K562 treated with DMSO at 1 percent for 12 hours (cell line): Measurements from ENCODE around the gene U2AF1. TPM values are rescaled to one million over a fixed set of nuclear protein-coding genes. Genes with fewer than 3 reads are reported as not detected.

Source experiments
- total RNA-seq: library from RNA; unstranded; fragments of 300-600 nt; gene quantifications from 2 replicates; pipeline ENCODE4 v1.2.3, GENCODE V29; 2022; ENCODE audit not compliant: insufficient read depth

U2AF1 gene
- 73.8 and 93.8 TPM in 2 replicates for total RNA-seq

GRCh38 chr21:43106965-43107793 is at the start of gene U2AF1:
TSS of gene U2AF1 (minus strand) at chr21:43107570. CDS start at chr21:43107494, 76 bp downstream.

GRCh38 chr21:43075170-43076022 is 32.0 kb downstream of the U2AF1 start, which contains the start of gene CBS:
TSS of gene CBS (minus strand) at chr21:43075835. CDS start at chr21:43072193, 3,642 bp downstream.

Other genes starting within 250 kb of the U2AF1 start
- 12.6 and 14.6 TPM in 2 replicates for gene WDR4, start 228.0 kb downstream of the U2AF1 start, total RNA-seq
- 34.5 and 58.7 TPM in 2 replicates for gene NDUFV3, start 214.3 kb downstream of the U2AF1 start, total RNA-seq
- 0.43 TPM in 1 of 2 replicates, not detected in the other for gene ERVH48-1, start 181.9 kb downstream of the U2AF1 start, total RNA-seq
- gene PKNOX1, start 133.0 kb downstream of the U2AF1 start, total RNA-seq = 3.9 and 7.3 TPM in 2 replicates
- gene CBS, start 31.7 kb downstream of the U2AF1 start, total RNA-seq = 185 and 242 TPM in 2 replicates
- gene CRYAA, start 61.4 kb upstream of the U2AF1 start, total RNA-seq = not detected in 2 replicates